OCI-LY3 (cell line): Measurements from ENCODE around the gene ERC2.

Source experiments
- CTCF ChIP-seq: fragments of 200-600, 300-600 bp; sonication (generic); IDR thresholded peaks from 2 replicates; pipeline ENCODE4 v1.5.1; 2014; ENCODE audit warnings: antibody characterized with exemption, low read length, low read depth
- EZH2phosphoT487 ChIP-seq: fragments of 200-600 bp; shearing (Covaris generic); IDR thresholded peaks from 2 replicates; pipeline ENCODE4 v1.6.1; 2018; ENCODE audit warnings: antibody characterized with exemption, mixed run types, low read depth

- no peak for TF ChIP-seq CTCF
- TF ChIP-seq EZH2phosphoT487, result no peak
Measured at GRCh38 chr3:56111606-56112304, 356.5 kb downstream of the ERC2 start.
